ENCODE measurements around the gene STIM1. TPM values are rescaled to one million over a fixed set of nuclear protein-coding genes. Genes with fewer than 3 reads are reported as not detected.
A peak's percentile ranks its signal among the peaks of the same experiment; 100 is the strongest.
"Not testable (repeated sequence)": the region's sequence is repeated elsewhere in the genome, so short reads cannot be mapped to it uniquely, and the experiment has no call there.

The STIM1 gene
- total and polyA plus RNA-seq, 4 donors = 12.1 to 56.4 (median 41.2) TPM

GRCh38 chr11:3810951-3811350 lies 44.5 kb upstream of the STIM1 start:
- no peak for TF ChIP-seq CTCF (IDR thresholded peaks at IDR 0.05; ENCODE audit: control extremely low read depth, extremely low read depth)
- 96 to 97% methylated on average over 4 of the region's 4 CpGs for WGBS, 2 donors
- peaks cover 0 to 20% (median 3%) of the 10 kb centered on the region in 5 donors for H3K4me1 ChIP-seq (ENCODE audit: control insufficient read depth in 5 of 5, insufficient read depth in 5 of 5, low read length in 5 of 5)
- peak overlapping the region in 1 of 2 donors; percentile 47 for H3K27ac ChIP-seq (ENCODE audit: low read depth in 1 of 2, low read length in 1 of 2)
- H3K9me3 ChIP-seq (ENCODE audit: control insufficient read depth in 4 of 4, insufficient read depth in 3 of 4, low read length in 3 of 4) = no peaks in the 10 kb centered on the region
- no peak overlapping the region for H3K9ac ChIP-seq (ENCODE audit: insufficient read depth in 1 of 2, low read length in 2 of 2)
- H3K27me3 ChIP-seq (ENCODE audit: control insufficient read depth in 3 of 3, insufficient read depth in 3 of 3, low read length in 2 of 3) = no peaks in the 10 kb centered on the region
- no peak for ATAC-seq (ENCODE audit: insufficient read depth, low FRiP score)
- H3K36me3 ChIP-seq (ENCODE audit: control insufficient read depth in 4 of 4, insufficient read depth in 4 of 4, low read length in 4 of 4) = no peaks in the 10 kb centered on the region
- DNase-seq = no peak
- no peak overlapping the region for H3K4me3 ChIP-seq

- not testable (repeated sequence) for H3K27ac ChIP-seq (ENCODE audit: low read depth in 1 of 2, low read length in 1 of 2); H3K4me3 ChIP-seq; H3K36me3 ChIP-seq (ENCODE audit: control insufficient read depth in 4 of 4, insufficient read depth in 4 of 4, low read length in 4 of 4); H3K9me3 ChIP-seq (ENCODE audit: control insufficient read depth in 4 of 4, insufficient read depth in 3 of 4, low read length in 3 of 4); H3K9ac ChIP-seq (ENCODE audit: insufficient read depth in 1 of 2, low read length in 2 of 2); H3K27me3 ChIP-seq (ENCODE audit: control insufficient read depth in 3 of 3, insufficient read depth in 3 of 3, low read length in 2 of 3); DNase-seq; ATAC-seq (ENCODE audit: insufficient read depth, low FRiP score)
- WGBS, 2 donors = 95 to 97% methylated on average over 5 of the region's 5 CpGs
- H3K4me1 ChIP-seq (ENCODE audit: control insufficient read depth in 5 of 5, insufficient read depth in 5 of 5, low read length in 5 of 5) = peaks cover 0 to 24% (median 7%) of the 10 kb centered on the region in 5 donors
Measured at GRCh38 chr11:3814832-3815231, 40.6 kb upstream of the STIM1 start.

DNA sequence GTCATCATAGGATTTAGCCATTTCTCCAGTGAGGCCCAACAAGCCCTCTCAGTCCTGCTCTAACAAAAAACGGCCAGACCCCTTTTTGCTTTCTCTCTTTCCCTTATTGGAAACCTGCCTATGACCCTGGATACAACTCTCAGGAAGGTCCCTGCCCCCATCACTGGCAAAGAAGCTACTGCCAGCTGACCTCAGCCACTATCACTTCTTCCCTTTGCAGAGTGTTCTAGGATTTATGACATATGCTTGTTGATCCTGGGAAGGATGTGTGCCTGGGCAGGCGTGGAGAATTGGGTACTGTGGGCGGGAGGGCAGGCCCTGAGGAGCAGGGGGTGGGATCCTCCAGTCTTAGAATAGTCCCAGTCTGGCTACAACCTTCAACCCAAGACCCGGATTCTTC lies 39.6 kb upstream of the STIM1 start:
- H3K9me3 ChIP-seq (ENCODE audit: control insufficient read depth in 4 of 4, insufficient read depth in 3 of 4, low read length in 3 of 4) = no peaks in the 10 kb centered on the region
- H3K27me3 ChIP-seq (ENCODE audit: control insufficient read depth in 3 of 3, insufficient read depth in 3 of 3, low read length in 2 of 3) = no peaks in the 10 kb centered on the region
- TF ChIP-seq CTCF (IDR thresholded peaks at IDR 0.05; ENCODE audit: control extremely low read depth, extremely low read depth) = no peak
- peaks cover 0 to 4% (median 0%) of the 10 kb centered on the region in 4 donors for H3K36me3 ChIP-seq (ENCODE audit: control insufficient read depth in 4 of 4, insufficient read depth in 4 of 4, low read length in 4 of 4)
- H3K4me1 ChIP-seq (ENCODE audit: control insufficient read depth in 5 of 5, insufficient read depth in 5 of 5, low read length in 5 of 5) = peaks cover 0 to 24% (median 7%) of the 10 kb centered on the region in 5 donors
- WGBS, 2 donors = 79 to 83% methylated on average over 4 of the region's 4 CpGs
- ATAC-seq (ENCODE audit: insufficient read depth, low FRiP score) (no peak), DNase-seq (peak; percentile 79 to 92 (median 87))
- peak overlapping the region in 1 of 2 donors; percentile 73 for H3K9ac ChIP-seq (ENCODE audit: insufficient read depth in 1 of 2, low read length in 2 of 2)
- no peak overlapping the region for H3K4me3 ChIP-seq
- H3K27ac ChIP-seq (ENCODE audit: low read depth in 1 of 2, low read length in 1 of 2) = no peak overlapping the region

DNA sequence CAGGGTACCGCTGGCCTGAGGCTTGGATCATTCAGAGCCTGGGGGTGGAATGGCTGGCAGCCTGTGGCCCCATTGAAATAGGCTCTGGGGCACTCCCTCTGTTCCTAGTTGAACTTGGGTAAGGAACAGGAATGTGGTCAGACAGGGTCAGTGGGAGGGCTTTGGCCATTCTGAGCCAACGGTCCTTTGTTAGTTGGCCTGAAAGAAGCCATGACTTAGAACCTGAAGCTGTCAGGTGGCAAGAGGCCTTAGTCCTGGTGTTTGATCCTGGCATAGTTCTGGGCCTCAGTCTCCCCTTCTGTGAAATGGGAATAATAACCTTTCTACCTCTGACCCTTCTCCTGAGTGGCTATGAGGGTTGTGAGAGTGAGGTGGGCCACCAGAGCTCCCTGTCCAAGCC lies 38.8 kb upstream of the STIM1 start:
- H3K36me3 ChIP-seq (ENCODE audit: control insufficient read depth in 4 of 4, insufficient read depth in 4 of 4, low read length in 4 of 4) = peaks cover 0 to 4% (median 0%) of the 10 kb centered on the region in 4 donors
- 72 to 86% methylated on average over 2 of the region's 2 CpGs for WGBS, 2 donors
- H3K27ac ChIP-seq (ENCODE audit: low read depth in 1 of 2, low read length in 1 of 2) = peak overlapping the region in 1 of 2 donors; percentile 26
- H3K4me3 ChIP-seq = no peak overlapping the region
- H3K9ac ChIP-seq (ENCODE audit: insufficient read depth in 1 of 2, low read length in 2 of 2) = no peak overlapping the region
- peak; percentile 19 for ATAC-seq (ENCODE audit: insufficient read depth, low FRiP score)
- no peaks in the 10 kb centered on the region for H3K27me3 ChIP-seq (ENCODE audit: control insufficient read depth in 3 of 3, insufficient read depth in 3 of 3, low read length in 2 of 3)
- H3K4me1 ChIP-seq (ENCODE audit: control insufficient read depth in 5 of 5, insufficient read depth in 5 of 5, low read length in 5 of 5) = peaks cover 0 to 24% (median 7%) of the 10 kb centered on the region in 5 donors
- no peaks in the 10 kb centered on the region for H3K9me3 ChIP-seq (ENCODE audit: control insufficient read depth in 4 of 4, insufficient read depth in 3 of 4, low read length in 3 of 4)
- no peak for DNase-seq
- no peak for TF ChIP-seq CTCF (IDR thresholded peaks at IDR 0.05; ENCODE audit: control extremely low read depth, extremely low read depth)
